NOMO-1 treated with dmso at 0.1 percent for 144 hours (cell line): Measurements from ENCODE around the gene YIPF5.

Source experiments
- DNase-seq: peaks from one replicate; lab custom pipeline; 2025; ENCODE audit not compliant: unreplicated experiment; lab: John Stamatoyannopoulos, UW

Gene YIPF5

DNA sequence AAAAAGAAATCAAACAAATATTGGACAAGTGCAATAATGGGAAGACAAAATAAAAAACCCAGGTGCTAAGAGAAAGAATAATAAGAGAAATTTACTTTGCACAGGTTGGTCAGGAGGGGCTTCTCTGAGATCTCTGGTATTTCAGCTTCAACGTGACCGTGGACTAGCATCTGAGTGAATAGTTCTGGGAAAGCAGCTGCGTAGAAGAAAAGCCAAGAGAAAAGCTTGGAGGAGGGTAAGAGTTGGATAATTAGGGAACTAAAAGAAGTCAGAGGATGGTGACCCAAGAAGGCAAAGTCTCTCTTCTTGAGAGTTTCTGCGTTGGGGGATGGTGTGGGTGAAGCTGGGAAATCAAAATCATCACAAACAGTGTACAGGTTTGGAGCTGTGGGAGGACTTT, 41.6 kb downstream of the YIPF5 start:
- no peak for DNase-seq

DNA sequence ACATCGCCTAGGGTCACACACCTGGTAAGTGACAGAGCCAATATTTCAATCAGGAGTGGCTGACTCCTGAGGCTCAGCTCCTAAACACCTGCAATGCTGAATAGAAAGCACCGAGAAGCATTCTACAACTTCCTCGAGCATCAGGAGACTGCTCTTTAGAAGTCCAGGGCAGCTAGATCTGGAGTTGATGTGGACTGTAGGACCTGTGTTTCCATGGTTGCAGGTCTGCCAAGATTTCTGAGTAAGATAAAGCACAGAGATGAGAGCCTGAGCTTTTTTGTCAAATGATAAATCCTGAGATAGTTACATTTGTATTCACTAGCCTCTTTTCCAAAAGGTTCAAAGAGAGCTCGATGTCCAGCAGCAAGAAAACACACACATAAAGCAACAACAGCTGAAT, 43.8 kb downstream of the YIPF5 start:
- DNase-seq: no peak

DNA sequence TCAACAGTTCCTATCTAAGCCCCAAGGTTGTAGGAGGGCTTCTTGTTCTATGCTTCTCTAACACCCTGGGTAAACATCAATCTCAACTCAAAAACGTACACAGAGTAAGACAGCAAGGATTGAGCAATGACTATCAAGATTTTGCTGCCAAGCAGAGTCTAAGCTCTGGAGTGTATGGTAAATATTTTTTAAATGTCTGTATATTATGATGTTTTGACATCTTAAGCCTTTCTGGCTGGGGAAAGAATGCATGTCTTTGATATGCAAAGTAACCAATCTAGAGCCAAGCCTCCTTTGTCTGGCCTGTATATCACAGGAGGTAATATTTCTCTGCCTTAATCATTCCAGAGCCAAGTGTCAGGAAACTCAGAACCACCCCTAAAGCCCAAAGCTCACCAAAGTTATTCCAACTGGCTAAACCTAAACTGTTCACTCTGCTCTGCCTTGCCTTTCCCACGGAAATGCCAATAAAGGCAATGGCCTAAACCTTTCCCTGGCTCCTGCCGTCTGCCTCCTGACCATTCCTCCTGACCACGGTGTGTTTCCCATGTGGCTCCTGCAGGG, 45.2 kb downstream of the YIPF5 start:
- no peak for DNase-seq

DNA sequence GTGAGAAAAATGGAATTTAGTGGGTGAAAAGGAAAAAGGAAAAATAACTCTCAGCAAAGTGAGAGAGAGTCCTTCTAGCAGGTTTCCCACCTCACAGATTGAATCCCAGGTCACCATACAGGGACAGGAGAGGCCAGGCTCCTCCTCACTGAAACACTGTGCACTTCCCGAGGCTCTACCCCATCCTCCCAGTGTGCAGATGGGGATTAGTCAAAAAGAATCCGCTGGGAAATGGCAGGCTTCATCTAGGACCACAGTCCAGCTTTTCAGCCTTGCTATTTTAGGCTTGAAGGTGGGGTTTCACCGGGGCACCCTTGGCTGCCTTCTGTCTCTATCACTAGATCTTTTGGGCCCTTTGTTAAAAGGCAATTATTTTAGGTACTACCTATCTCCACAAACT, 47.8 kb downstream of the YIPF5 start:
- DNase-seq: no peak

DNA sequence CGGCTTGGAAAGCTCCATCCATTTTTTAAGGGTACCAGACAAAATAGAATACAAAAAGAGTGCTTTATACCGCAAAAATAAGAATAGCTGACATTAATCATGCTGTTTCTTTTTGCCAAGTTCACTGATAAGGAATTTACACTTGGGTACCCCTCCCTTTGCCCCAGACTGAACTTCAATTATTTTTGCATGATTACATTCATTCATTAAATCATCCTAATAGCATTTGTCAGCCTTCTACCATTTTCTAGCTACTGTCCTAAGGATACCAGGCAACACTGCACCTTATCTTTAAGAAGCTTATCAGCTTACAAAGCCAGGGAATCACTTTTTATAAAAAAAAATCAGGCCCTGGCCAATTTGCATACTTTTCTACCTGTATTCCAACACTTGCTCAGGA, 48.4 kb downstream of the YIPF5 start:
- no peak for DNase-seq

DNA sequence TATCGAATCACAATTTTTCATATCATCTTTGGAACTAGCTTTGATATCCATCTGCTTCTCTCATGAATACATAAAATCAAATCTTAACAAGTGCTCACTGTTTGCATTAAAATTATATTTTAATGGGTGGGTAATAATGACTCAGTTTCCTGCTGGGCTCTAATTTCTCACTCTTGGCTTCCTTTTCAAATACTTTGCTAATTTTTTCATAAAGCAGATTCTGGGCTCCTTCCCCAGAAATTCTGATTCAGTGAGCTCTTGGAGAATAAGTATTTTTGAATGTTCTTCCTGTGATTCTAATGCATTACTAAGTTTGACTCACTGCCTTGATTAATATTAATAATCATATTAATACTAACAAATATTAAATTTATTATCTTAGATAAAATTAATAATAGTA, 48.9 kb downstream of the YIPF5 start:
- DNase-seq: no peak

DNA sequence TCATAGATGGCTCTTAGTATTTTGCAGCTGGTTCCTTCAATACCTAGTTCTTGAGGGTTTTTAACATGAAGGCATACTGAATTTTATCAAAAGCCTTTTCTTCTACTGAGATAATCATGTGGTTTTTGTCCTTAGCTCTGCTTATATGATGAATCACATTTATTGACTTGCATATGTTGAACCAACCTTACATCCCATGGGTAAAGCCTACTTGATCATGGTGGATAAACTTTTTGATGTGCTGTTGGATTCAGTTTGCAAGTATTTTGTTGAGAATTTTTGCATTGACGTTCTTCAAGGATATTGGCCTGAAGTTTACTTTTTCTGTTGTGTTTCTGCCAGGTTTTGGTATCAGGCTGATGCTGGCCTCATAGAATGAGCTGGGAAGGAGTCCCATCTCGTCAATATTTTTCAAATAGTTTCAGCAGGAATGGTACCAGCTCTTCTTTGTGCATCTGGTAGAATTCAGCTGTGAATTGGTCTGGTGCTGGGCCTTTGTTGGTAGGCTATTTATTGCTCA, 49.7 kb downstream of the YIPF5 start:
- DNase-seq: no peak

DNA sequence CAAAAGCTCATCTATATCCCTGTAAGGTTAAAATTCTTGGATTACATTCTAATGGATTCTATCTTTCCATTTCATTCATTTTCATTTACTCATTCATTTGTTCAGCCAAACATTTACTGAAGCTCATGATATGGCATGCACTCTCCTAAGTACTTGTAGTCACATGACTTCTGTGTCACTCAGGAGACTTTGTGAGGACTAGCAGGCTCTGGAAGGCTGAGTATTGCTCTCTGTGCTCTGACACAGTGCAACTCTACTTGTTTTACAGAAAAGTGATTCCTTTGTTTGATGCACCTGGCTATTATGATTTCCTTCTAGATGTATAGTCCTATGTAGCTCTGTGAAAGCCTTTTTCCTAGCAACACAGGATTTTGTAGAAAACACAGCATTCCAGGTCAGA, 53.0 kb downstream of the YIPF5 start:
- no peak for DNase-seq

DNA sequence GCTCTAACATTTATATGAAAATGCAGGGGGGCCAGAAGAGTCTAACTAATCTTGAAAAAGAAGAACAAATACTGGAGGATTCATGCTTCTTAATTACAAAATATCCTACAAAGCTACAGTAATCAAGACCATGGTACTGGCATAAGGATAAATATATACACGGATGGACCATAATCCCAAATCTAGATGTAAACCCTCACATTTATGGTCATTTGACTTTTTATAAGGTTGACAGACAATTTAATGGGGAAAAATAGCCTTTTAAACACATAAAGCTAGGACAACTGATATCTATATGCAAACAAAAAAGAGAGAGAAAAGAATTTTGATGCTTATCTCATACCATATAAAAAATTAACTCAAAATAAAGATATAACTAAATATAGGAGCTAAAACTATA, 55.9 kb downstream of the YIPF5 start:
- DNase-seq: no peak
